H9 (cell line): ENCODE data around the gene FGFR1OP2. TPM values are rescaled to one million over a fixed set of nuclear protein-coding genes. Genes with fewer than 3 reads are reported as not detected.

Source experiments
- DNase-seq: peaks from one replicate; pipeline ENCODE4 v3.0.0-alpha.2; 2017
- H2AFZ ChIP-seq: one replicate; pipeline ENCODE4 v1.6.1; 2013; ENCODE audit warnings: mild to moderate bottlenecking, low read length, control low read depth, moderate library complexity
- H2AK5ac ChIP-seq: 2 replicates; pipeline ENCODE4 v1.6.1; 2013; ENCODE audit warnings: low read length, control low read depth, mixed read lengths; ENCODE audit not compliant: insufficient read length
- H2BK120ac ChIP-seq: one replicate; pipeline ENCODE4 v1.6.1; 2013; ENCODE audit warnings: low read depth, mild to moderate bottlenecking, low read length, control low read depth, inconsistent platforms; ENCODE audit not compliant: poor library complexity, severe bottlenecking
- H2BK12ac ChIP-seq: 2 replicates; pipeline ENCODE4 v1.6.1; 2013; ENCODE audit warnings: low read length, control low read depth, mixed read lengths, low read depth; ENCODE audit not compliant: insufficient read length
- H2BK15ac ChIP-seq: 2 replicates; pipeline ENCODE4 v1.6.1; 2013; ENCODE audit warnings: low read depth, low read length, control low read depth
- H2BK20ac ChIP-seq: one replicate; pipeline ENCODE4 v1.6.1; 2013; ENCODE audit warnings: low read depth, mild to moderate bottlenecking, low read length, control low read depth, inconsistent platforms; ENCODE audit not compliant: poor library complexity, severe bottlenecking
- H2BK5ac ChIP-seq: 2 replicates; pipeline ENCODE4 v1.6.1; 2013; ENCODE audit warnings: low read length, control low read depth, mixed read lengths; ENCODE audit not compliant: insufficient read length
- H3K14ac ChIP-seq: 2 replicates; pipeline ENCODE4 v1.6.1; 2013; ENCODE audit warnings: low read length, control low read depth; ENCODE audit not compliant: insufficient read depth
- H3K18ac ChIP-seq: 2 replicates; pipeline ENCODE4 v1.6.1; 2013; ENCODE audit warnings: low read depth, mild to moderate bottlenecking, mixed read lengths, low read length, control low read depth; ENCODE audit not compliant: insufficient read length
- H3K23ac ChIP-seq: 2 replicates; pipeline ENCODE4 v1.6.1; 2013; ENCODE audit warnings: low read length, control low read depth, mixed read lengths, low read depth; ENCODE audit not compliant: insufficient read length
- H3K23me2 ChIP-seq: 2 replicates; pipeline ENCODE4 v1.6.1; 2013; ENCODE audit warnings: low read depth, mild to moderate bottlenecking, mixed read lengths, low read length, control low read depth; ENCODE audit not compliant: insufficient read length, poor library complexity, severe bottlenecking
- H3K27ac ChIP-seq: 2 replicates; pipeline ENCODE4 v1.5.1; 2013; ENCODE audit warnings: low read length, control low read depth, mixed read lengths, low read depth; ENCODE audit not compliant: insufficient read length
- H3K27me3 ChIP-seq: 2 replicates; pipeline ENCODE4 v1.6.1; 2013; ENCODE audit warnings: low read length, control low read depth, inconsistent platforms; ENCODE audit not compliant: insufficient read depth
- H3K4ac ChIP-seq: 2 replicates; pipeline ENCODE4 v1.6.1; 2013; ENCODE audit warnings: low read depth, mild to moderate bottlenecking, control low read depth, inconsistent platforms, low read length, moderate library complexity
- H3K4me1 ChIP-seq: 2 replicates; pipeline ENCODE4 v1.6.1; 2013; ENCODE audit warnings: low read length, control low read depth, inconsistent platforms; ENCODE audit not compliant: insufficient read depth
- H3K4me2 ChIP-seq: 2 replicates; pipeline ENCODE4 v1.6.1; 2013; ENCODE audit warnings: low read length, control low read depth, mixed read lengths; ENCODE audit not compliant: insufficient read length, insufficient read depth
- H3K56ac ChIP-seq: 2 replicates; pipeline ENCODE4 v1.6.1; 2013; ENCODE audit warnings: low read depth, mild to moderate bottlenecking, mixed read lengths, low read length, control low read depth; ENCODE audit not compliant: insufficient read length
- H3K79me1 ChIP-seq: 2 replicates; pipeline ENCODE4 v1.6.1; 2013; ENCODE audit warnings: low read depth, mild to moderate bottlenecking, moderate library complexity, low read length, control low read depth, inconsistent platforms; ENCODE audit not compliant: insufficient read depth, poor library complexity, severe bottlenecking
- H3K79me2 ChIP-seq: 2 replicates; pipeline ENCODE4 v1.6.1; 2013; ENCODE audit warnings: low read length, control low read depth, inconsistent platforms; ENCODE audit not compliant: insufficient read depth
- H3K9ac ChIP-seq: 2 replicates; pipeline ENCODE4 v1.6.1; 2013; ENCODE audit warnings: low read length, control low read depth, mixed read lengths; ENCODE audit not compliant: insufficient read length; ENCODE audit errors: extremely low read depth
- H3K9me3 ChIP-seq: one replicate; pipeline ENCODE4 v1.6.1; 2013; ENCODE audit warnings: low read depth, low read length, inconsistent platforms; ENCODE audit not compliant: control insufficient read depth
- H3T11ph ChIP-seq: one replicate; pipeline ENCODE4 v1.6.1; 2013; ENCODE audit warnings: mild to moderate bottlenecking, low read length, control low read depth, inconsistent platforms
- H4K20me1 ChIP-seq: one replicate; pipeline ENCODE4 v1.6.1; 2013; ENCODE audit not compliant: control insufficient read depth, insufficient read length, insufficient read depth
- H4K5ac ChIP-seq: 2 replicates; pipeline ENCODE4 v1.6.1; 2013; ENCODE audit warnings: low read depth, mild to moderate bottlenecking, mixed read lengths, low read length, control low read depth; ENCODE audit not compliant: insufficient read length
- H4K8ac ChIP-seq: replicated peaks from 2 replicates; pipeline ENCODE4 v1.6.1; 2013; ENCODE audit warnings: low read length, control low read depth, mixed read lengths, low read depth; ENCODE audit not compliant: insufficient read length
- H4K91ac ChIP-seq: 2 replicates; pipeline ENCODE4 v1.6.1; 2013; ENCODE audit warnings: low read depth, mild to moderate bottlenecking, moderate library complexity, mixed read lengths, low read length, control low read depth; ENCODE audit not compliant: insufficient read length
- H3K27ac Mint-ChIP-seq, 3 experiments: 2 replicates in 2 of 3; 3 replicates in 1 of 3; pipeline ENCODE4 v1.8.0; 2020 to 2021; ENCODE audit warnings: mixed read lengths in 3 of 3, mild to moderate bottlenecking in 1 of 3, moderate library complexity in 1 of 3
- H3K27me3 Mint-ChIP-seq: 2 replicates; pipeline ENCODE4 v1.8.0; 2021; ENCODE audit warnings: low read depth, mild to moderate bottlenecking, moderate library complexity, mixed read lengths
- H3K36me3 Mint-ChIP-seq, 3 experiments: 2 replicates in 2 of 3; 3 replicates in 1 of 3; pipeline ENCODE4 v1.8.0; 2020 to 2021; ENCODE audit warnings: low read depth in 3 of 3, mixed read lengths in 3 of 3; ENCODE audit not compliant: insufficient read depth in 1 of 3
- H3K4me1 Mint-ChIP-seq, 2 experiments: 2 replicates each; pipeline ENCODE4 v1.8.0; 2020; ENCODE audit warnings: mixed read lengths in 2 of 2
- H3K4me3 Mint-ChIP-seq, 2 experiments: 2 replicates in 1 of 2; 3 replicates in 1 of 2; pipeline ENCODE4 v1.8.0; 2020 to 2021; ENCODE audit warnings: mild to moderate bottlenecking in 2 of 2, mixed read lengths in 2 of 2, moderate library complexity in 1 of 2
- H3K9me3 Mint-ChIP-seq, 2 experiments: 2 replicates in 1 of 2; 3 replicates in 1 of 2; pipeline ENCODE4 v1.8.0; 2020; ENCODE audit warnings: mild to moderate bottlenecking in 2 of 2, mixed read lengths in 2 of 2, moderate library complexity in 1 of 2
- CTCF ChIP-seq: fragments of 200-600 bp; sonication (generic); conservative IDR thresholded peaks from 3 replicates; pipeline ENCODE4 v1.8.0; 2021; ENCODE audit warnings: antibody characterized with exemption, mild to moderate bottlenecking
- WGBS: extraction: QIAGEN DNeasy Blood & Tissue Kit; methylation state at CpG from one replicate; pipeline ENCODE4 v1.1.7; 2013; ENCODE audit warnings: missing lambda C conversion rate, low lambda C conversion rate, mixed read lengths; ENCODE audit not compliant: insufficient read length; ENCODE audit errors: extremely low coverage; 5-methylcytosine and 5-hydroxymethylcytosine counted together
- total RNA-seq: library from RNA; stranded (reverse); gene quantifications from 2 replicates; pipeline ENCODE4 v1.2.1, GENCODE V29; 2021

FGFR1OP2 gene
- total RNA-seq, 1 experiment from 2014 or later: 30.0 TPM

GRCh38 chr12:27006797-27007467, 68.7 kb downstream of the FGFR1OP2 start:
- Histone ChIP-seq H3K27me3 (no peaks in the 10 kb centered on the region), H3K23me2 (no peaks in the 10 kb centered on the region), H3K9me3 (no peaks in the 10 kb centered on the region), H3K4ac (no peak overlapping the region), H3K4me1 (peaks cover 2% of the 10 kb centered on the region; the same call in 1 of the 2 replicates), H2AK5ac (no peak overlapping the region), H2BK12ac (no peak overlapping the region), H3K79me1 (peaks cover 5% of the 10 kb centered on the region), H2AFZ (no peak overlapping the region), H2BK5ac (no peak overlapping the region), H2BK15ac (no peak overlapping the region), H4K5ac (no peak overlapping the region), H4K20me1 (no peaks in the 10 kb centered on the region), H4K91ac (no peak overlapping the region), H3K79me2 (peaks cover 9% of the 10 kb centered on the region), H3K14ac (no peak overlapping the region), H3K27ac (no peak overlapping the region), H3K56ac (no peak overlapping the region), H3K9ac (no peak overlapping the region), H3T11ph (no peak overlapping the region), H4K8ac (no peak overlapping the region), H2BK120ac (no peak overlapping the region), H3K4me2 (no peak overlapping the region), H3K18ac (no peak overlapping the region), H3K23ac (no peak overlapping the region), H2BK20ac (no peak overlapping the region)
- H3K27me3 Mint-ChIP-seq: no peaks in the 10 kb centered on the region
- TF ChIP-seq CTCF: no peak
- H3K4me1 Mint-ChIP-seq: peaks cover 15 to 30% of the 10 kb centered on the region in 2 experiments
- no peak overlapping the region for H3K27ac Mint-ChIP-seq
- no CpG with 5 or more reads among the region's 2 CpGs for WGBS
- H3K4me3 Mint-ChIP-seq: no peak overlapping the region
- no peaks in the 10 kb centered on the region for H3K9me3 Mint-ChIP-seq
- no peak for DNase-seq
- peaks cover 0 to 8% (median 2%) of the 10 kb centered on the region in 3 experiments; a peak in 3 of 7 replicates for H3K36me3 Mint-ChIP-seq
